Upper lobe of left lung (tissue), 4 donors: ENCODE data around the gene SLC6A6.

Experiments
- POLR2A ChIP-seq, 4 donors: fragments of 450-650 bp; IDR thresholded peaks; one replicate each; pipeline ENCODE4 v1.5.1; 2016 to 2017; ENCODE audit warnings: antibody characterized with exemption in 4 of 4, mild to moderate bottlenecking in 2 of 4
- TF ChIP-seq, protein P1 (sequence below), 6 experiments: fragments of 450-650 bp in 4 of 6; fragments of 200-600 bp in 2 of 6; sonication (generic) in 2 of 6; IDR thresholded peaks; one replicate each; pipeline ENCODE4 v1.5.1; 2016 to 2019; ENCODE audit warnings: antibody characterized with exemption in 6 of 6

DNA sequence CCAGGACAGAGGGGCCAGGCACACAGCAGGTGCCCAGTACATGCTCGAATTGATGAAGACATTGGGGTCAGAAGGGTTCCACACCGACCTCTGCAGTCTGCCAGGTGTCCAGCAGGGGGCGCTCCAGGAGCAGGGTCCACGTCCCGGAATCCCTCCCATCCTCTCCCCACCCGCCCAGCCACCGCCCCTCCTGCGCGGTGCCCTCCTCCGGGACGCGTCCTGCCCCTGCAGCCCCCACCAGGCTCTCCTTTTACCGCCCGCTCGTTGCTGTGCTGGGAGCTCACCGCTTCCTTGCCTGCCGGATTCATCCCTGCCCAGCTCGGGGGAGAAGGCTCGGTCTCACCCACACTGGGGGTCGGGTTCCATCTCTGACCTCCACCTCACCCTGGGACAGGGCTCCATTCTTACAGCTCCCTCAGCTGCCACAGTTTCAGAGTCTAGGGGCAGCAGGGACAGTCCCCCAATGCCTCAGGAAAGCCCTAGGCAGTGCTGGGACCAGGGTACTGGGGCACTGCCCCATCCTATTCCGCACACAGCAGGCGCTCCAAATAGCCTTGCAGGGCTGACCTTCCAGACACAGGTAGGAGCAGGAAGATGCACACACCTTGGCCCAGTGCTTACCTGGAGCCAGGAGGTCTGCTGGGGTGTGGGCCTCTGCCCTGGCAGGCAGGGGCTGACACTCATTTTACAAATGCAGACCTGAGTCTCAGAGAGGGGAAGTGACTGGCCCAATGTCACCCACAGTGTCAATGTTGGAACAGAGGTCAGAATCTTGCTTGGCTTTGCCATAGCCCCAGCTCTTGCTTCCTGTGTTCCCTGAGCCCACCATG, 106.8 kb downstream of the SLC6A6 start:
- TF ChIP-seq POLR2A (IDR thresholded peaks at IDR 0.05) = no peak
- TF ChIP-seq, protein P1, sequence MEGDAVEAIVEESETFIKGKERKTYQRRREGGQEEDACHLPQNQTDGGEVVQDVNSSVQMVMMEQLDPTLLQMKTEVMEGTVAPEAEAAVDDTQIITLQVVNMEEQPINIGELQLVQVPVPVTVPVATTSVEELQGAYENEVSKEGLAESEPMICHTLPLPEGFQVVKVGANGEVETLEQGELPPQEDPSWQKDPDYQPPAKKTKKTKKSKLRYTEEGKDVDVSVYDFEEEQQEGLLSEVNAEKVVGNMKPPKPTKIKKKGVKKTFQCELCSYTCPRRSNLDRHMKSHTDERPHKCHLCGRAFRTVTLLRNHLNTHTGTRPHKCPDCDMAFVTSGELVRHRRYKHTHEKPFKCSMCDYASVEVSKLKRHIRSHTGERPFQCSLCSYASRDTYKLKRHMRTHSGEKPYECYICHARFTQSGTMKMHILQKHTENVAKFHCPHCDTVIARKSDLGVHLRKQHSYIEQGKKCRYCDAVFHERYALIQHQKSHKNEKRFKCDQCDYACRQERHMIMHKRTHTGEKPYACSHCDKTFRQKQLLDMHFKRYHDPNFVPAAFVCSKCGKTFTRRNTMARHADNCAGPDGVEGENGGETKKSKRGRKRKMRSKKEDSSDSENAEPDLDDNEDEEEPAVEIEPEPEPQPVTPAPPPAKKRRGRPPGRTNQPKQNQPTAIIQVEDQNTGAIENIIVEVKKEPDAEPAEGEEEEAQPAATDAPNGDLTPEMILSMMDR (IDR thresholded peaks at IDR 0.05) = peak; percentile 74 to 94 (median 79)
